GM18519 (cell line): ENCODE measurements around the gene SSU72.
"Not testable (repeated sequence)": the region's sequence is repeated elsewhere in the genome, so short reads cannot be mapped to it uniquely, and the experiment has no call there.

Experiments used
- ATAC-seq: cut with Tn5 transposase; IDR thresholded peaks from one replicate; pipeline ENCODE4 v1.9.1; 2021; ENCODE audit warnings: mild to moderate bottlenecking, moderate library complexity; ENCODE audit not compliant: unreplicated experiment, low FRiP score

Gene SSU72

DNA sequence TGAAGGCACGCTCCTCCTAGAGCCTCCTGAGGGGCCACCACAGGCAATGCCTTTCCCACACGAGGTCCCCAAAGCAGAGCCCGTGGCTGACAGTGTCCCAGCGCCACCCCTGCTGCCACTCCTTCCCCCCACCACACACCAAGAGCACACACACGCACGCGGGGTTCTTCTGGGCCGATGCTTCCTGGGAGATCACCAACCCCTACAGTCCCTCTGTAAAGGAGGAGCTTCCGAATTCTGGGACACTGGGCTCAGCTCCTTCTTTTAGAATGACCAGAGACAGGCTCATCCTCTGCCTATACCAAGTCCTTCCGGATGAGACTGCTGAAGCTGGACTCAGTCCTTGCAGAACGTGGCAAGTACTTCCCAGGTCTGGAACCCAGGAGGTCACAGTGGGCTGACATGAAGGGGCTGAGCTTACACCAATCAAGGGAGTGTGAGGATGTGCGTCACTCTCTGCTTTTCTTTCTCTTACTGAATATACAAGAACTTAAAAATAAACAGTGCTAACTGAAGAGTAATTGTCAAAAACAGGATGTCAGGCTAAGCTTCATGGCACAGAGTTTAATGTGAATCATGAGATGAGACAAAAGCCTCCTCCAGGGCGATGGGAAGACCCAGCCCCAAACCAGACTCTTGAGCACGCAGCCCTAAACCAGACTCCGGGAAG, 12.7 kb downstream of the SSU72 start:
- ATAC-seq = no peak

DNA sequence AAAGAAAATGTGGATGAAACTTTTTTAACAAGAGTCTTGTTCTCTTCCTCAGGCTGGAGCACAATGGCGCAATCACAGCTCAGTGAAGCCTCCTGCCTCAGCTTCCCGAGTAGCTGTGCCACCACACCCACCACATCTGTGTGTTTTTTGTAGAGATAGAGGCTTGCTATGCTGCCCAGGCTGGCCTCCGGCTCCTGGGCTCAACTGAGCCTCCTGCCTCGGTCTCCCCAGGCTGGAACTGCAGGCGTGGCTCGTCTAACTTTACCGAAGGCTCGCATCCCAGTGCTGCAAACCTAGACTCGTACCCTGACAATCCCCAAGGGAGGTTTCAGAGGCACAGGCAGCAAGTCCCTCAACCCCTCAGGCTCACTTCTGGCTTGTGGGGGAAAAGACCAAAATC, 14.5 kb downstream of the SSU72 start:
- no peak for ATAC-seq

DNA sequence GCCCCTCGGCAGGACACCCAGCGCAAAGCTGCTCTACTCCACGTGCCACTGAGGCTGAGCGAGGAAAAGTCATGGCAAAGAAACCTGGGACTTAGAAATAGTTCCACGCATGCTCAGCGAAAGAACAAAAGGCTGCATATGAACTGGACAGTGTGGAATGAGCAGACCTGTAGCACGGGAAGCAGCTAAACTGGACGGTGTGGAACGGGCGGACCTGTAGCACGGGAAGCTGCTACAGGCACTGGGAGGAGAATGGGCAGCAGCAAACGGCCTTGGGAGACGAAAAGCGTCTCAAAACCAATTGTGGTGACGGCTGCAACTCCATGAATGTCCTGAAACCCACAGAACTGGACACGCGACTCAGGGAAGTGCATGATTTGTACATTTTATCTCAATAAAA, 15.6 kb downstream of the SSU72 start:
- ATAC-seq = no peak

DNA sequence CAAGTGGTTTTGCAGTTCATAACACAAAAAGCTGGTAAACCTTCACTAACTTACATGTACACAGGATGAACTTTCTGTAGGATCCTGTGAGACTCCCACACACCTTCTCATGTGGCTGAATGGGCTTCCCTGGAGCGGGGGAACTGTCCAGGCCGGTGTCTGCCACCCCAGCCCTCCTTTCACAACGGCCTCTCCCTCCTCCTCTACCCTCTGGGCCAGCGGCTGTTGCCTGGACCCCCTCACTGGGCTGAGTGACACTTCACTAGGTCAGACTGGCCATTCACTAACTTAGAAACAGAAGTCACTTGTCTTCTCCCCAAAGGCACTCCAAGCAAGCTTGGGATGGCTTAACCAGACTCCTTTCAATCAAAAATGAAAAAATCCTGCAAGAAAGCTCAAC, 16.1 kb downstream of the SSU72 start:
- ATAC-seq = no peak

DNA sequence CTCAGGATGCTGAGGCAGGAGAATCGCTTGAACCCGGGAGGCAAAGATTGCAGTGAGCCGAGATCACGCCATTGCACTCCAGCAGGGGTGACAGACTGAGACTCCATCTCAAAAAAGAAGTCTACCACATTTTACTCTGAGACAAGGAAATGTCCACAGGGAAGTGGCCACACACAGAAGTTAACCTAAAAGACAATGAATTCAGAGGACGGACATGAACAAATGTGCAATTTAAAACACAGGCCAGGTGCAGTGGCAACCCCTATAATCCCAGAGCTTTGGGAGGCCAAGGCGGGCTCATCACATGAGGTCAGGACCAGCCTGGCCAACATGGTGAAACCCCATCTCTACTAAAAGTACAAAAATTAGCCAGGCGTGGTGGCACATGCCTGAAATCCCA, 17.0 kb downstream of the SSU72 start:
- not testable (repeated sequence) for ATAC-seq

DNA sequence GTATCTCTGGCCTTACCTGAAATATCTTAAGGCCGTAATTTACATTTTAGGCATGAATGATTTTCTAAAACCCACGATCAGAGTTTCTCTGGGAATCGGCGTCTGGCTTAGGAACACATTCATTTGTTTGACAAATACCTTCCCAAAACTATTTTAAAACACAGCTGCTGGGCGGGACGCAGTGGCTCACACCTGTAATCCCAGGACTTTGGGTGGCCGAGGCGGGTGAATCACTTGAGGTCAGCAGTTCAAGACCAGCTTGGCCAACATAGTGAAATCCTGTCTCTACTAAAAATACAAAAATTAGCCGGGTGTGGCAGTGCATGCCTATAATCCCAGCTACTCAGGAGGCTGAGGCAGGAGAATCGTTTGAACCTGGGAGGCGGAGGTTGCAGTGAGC, 17.7 kb downstream of the SSU72 start:
- not testable (repeated sequence) for ATAC-seq

DNA sequence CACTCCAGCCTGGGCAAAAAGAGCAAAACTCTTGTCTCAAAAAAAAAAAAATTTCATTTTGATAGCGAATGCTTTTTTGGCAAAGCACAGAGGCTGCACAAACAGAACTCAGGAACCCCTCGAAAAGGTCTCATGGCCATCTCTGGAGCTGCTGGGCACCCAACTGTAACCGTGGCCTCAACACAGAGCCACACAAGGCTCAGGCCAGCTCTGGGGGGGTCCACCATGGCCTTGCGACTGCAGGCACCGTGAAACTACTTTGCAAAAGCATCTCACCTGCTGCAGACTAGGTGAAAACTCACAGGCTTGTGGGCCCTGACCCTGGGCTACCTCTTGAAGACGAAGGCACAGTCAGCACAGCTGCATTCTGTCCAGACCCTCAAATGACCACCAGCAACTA, 18.2 kb downstream of the SSU72 start:
- ATAC-seq = no peak

DNA sequence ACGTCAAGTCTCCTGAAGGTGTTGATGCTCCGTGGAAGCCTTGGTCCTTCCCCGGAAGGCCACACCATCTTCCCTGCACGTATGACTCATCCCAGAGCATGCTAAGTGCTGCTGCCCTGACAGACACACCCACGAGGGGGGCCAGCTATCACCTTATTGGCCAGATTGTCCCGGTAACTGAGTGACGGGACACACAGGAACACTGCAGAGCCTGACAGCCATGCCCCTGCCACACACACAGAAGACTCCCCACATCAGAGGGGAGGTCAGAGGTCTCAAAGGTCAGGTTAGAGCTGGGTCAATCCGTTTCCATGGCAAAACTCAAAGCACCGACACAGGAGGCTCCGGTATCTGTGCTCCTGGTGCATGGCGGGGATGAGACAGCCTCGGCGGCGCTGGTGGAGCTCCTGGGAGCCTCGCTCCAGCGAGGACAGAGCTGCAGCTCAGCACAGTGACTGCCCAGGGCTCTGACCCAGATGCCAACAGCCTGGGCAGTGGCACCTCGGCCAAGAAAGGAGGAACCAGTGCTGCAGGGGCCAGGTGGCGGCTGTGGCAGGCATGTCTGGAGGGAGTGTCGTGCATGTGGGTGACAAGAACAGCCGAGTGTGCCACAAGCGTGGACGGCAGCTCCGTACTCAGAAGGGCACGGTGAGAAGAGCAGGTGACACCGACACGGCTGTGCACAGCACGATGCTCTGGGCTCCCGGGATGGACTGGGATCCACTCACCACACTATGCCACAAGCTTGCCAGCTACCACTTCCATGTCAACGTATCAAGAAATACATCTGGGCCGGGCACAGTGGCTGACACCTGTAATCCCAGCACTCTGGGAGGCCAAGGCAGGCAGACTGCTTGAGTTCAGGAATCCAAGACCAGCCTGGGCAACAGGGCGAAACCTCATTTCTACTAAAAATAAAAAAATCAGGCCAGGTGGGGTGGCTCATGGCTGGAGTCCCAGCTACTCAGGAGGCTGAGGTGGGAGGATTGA, 19.4 kb downstream of the SSU72 start:
- ATAC-seq = no peak

DNA sequence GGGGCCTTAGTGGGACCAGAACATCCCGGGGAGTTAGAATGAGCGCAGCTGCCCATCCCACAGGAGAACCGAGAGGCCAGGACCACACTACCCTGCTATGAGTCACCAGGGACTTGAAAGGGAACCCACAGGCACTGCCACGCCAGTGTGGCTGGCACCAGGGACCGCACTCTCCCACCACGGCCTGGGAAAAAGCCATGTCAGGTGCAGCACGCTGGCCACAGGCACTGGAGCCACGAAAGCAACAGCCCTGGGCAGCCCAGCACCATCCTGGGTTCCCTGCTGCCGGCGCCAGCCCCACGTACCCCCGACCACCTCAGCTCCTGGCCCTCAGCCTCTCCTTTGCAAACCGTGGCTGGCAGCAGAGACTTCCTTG, 20.1 kb downstream of the SSU72 start:
- no peak for ATAC-seq

DNA sequence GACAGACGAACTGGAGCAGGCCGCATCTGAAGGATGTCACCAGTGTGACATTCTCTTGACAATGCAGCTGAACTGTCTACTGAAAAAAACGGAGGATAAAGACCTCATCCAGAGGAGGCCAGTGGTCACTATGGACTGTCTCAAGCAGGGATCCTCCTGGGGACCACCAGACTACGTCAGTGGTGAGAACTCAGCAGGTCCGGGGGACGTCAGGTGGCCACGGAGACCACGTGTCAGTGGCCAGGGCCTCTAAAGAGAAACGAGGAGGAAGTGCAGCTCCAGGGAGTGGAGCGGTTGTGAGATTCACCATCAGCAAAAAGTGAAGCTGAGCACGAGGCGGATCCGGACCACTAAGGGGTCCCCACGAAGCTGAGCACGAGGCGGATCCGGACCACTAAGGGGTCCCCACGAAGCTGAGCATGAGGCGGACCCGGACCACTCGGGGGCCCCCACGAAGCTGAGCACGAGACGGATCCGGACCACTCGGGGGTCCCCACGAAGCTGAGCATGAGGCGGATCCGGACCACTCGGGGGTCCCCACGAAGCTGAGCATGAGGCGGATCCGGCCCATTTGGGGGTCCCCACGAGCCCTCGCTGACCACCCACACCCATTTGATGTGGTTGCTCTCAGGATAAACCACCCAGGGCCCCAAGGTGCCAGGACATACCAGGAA, 20.7 kb downstream of the SSU72 start:
- ATAC-seq = no peak

DNA sequence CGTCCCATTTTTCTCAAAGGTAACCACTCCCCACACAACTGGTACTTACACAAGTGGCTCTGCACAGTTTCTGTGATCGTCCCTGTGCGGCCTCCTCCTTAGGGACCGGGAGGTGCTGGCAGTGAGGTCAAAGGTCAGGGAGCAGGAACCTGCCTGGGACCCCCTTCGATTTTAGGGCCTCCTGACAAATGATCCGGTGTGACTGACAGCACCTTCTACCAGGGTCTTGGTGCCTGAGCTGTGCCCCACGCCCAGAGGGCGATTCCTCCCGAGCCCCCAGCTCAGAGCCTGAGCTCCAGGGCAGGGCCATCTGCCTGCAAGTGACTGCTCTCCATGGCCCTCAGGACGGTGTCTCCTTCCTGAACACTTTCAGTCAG, 22.4 kb downstream of the SSU72 start:
- no peak for ATAC-seq

DNA sequence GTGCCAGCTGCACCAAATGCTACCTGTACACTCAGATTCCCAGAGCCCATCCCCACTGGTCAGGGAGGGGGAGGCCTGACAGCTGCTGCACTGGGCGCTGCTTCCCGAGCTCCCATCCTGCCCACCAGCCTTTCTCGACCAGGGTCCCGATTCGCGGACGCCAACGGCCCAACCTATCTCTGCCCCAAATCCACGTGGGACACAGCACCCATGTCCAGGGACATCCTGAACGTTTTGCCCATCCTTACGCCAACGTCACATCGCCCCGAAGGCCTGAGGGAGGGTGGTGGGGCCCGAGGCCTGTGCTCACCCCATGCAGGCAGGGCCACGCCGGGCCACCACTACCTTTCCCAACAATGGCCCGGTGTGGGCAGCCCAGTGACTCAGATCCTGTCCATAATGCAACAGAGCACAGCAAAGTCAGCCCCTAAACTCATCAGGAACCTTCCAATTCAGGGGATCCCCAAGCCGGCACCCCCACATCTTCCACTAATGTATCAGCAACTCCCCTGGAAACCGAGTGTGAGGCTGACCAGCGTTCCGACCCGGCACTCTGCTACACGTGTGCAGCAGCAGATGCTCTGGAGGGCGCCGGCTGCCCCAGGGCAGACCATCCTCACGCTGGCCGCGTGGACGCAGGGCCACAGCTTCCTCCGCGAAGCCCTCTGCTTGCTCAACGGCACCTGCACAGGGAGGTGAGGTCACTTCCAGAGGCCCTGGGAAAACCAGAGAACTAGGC, 23.0 kb downstream of the SSU72 start:
- no peak for ATAC-seq

DNA sequence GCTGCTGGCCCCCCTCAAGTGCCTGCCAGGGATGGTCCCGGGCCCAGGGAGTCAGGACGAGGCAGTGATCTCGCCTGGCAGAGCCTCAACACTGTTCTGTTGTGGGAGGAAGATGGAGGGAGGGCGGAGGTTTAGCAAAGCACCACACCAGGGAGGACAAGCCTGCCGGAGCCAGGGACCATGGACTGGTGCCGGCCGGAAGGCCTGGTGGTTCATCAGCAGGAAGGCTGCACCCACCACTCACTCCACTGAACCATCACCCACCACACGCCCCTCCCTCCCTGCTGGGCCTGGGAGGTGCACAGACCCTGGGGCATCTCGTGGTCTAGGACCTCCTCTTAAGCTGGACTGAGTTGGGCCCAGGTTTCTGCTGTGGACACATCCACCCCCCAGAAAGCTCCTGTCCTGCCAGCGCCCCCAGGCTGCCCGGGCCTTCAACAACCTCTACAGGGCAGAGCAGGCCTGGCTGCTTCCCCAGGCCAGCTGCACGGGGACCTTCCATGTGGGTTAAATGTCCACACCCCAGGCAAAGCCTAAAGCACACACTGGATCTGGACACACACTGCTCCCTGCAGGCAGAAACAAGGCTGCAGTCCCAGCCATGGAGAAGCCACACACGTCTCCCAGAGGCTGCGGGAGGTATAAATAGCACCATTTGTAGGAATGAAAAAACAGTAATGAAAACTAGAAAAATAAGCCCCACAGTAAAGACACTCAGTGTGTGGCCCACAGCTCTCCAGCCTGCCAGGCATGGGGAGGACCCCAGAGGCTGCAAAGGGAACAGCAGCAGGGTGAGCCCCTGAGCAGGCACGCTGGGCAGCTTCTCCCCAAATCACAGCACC, 23.9 kb downstream of the SSU72 start:
- ATAC-seq = no peak

DNA sequence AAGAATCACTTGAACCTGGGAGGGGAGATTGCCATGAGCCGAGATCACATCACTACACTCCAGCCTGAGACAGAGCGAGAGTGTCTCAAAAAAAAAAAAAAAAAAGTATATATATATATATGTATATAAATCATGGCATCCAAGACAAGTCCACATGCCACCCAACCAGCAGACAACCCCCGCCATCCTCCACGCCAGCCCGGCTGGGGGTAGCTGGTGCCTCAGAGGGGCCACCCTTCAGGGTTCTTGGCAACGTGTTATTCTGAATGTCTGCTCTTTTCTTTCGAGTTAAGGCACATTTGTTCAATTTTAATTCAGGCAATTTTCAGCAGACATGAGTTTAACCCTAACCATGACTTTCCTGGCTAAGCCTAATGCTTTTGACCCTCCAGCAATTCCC, 24.6 kb downstream of the SSU72 start:
- ATAC-seq = no peak

DNA sequence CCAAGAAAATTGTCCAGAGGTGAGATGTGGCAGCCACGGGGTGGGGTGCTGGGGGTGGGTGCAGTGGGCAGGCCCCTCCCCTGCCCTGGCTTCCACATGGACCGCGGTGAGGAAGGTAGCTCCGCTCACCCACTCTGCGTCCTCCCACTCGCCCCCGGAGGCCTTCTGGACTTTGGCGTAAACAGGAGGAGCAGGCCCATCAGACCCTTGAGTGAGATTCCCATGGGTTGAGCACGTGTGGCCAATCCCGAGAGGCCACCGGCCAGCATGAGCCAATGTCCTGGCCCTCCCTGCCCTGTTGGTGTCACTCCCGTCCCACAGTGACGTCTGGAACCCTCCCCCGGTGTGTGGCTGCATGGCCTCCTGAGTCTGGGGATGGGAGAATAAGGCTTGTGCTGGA, 26.1 kb downstream of the SSU72 start:
- ATAC-seq = no peak

DNA sequence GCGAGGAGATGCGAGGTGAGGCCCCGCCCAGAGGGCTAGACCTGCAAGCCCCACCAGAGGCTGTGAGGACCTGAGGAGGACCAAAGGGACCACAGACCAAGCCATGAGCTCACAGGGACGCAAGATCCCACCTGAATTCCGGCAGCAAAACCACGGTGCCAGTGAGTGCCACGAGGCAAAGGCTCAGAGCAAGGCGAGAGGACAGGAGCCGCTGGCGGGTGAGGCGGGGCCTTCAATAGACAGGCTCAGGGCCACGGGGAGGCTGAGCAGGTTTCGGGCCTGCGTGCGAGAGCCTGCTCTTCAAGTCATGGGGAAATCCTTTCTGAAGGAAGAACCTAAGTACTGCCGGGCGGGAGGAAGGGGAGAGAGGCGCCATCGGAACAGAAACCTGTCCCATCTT, 27.2 kb downstream of the SSU72 start:
- no peak for ATAC-seq

DNA sequence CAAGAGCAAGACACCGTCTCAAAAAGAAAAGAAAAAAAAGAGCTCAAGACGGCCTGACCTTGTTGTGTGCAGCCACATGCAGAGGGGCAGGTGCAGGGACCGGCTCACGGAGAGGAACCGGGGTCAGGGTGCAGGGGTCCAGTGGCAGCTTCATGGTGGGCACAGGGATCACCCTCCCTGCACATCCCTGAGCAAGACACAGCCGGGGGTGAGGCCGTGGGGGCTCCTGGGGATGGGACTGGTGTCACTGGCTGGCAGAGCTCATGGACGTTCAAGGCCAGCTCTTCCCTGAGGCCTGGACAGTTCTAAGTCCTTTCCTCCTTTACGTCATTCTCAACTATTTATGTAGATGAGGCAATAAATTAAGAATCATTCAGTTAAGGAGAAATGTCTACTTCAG, 27.7 kb downstream of the SSU72 start:
- no peak for ATAC-seq

DNA sequence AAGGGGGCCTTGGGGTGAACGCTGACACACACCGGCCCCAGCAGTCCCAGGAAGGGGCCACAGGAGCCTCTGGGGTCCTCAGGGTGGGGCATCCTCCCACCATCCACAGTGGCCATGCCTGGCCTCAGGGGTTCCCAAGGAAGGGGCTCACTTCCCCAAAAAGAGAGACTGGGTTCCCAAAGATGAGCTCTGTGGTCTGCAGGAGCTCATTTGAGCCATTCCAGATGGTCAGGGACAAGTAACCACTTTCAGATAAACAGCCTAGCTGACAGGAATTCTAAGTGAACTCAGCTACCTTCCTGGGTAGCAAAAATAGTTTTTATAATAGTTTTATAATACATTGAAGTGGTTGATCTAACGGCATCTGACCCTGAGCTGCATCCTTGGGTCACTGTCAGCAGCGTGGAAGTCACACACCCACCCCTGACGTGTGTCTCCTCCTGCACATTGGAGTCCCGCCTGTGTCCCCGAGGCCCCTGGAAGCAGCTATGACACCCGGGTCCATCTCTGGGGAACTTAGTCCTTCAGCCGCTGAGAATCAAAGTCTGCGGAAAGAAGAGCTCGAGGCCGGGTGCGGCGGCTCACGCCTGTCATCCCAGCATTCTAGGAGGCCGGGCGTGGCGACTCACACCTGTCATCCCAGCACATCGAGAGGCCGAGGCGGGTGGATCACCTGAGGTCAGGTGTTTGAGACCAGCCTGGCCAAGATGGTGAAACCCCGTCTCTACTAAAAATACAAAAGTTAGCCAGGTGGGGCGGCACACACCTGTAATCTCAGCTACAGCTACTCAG, 28.5 kb downstream of the SSU72 start:
- ATAC-seq = no peak

DNA sequence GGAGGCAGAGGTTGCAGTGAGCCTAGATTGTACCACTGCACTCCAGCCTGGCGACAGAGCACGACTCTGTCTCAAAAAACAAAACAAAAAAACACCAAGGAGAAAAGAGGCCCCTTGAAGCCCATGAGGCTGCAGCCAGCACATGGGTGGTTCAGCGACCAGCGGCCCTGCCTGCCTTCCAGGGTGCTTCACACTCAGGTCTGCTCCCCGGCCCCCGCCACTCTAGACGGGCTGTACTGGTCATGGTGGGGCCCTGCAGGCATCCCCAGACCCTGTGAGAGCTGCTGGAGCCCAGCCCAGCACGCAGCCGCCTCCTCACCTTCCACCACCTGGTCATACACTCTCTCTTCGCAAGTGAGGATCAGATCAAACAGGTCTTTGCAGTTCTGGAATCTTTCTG, 30.1 kb downstream of the SSU72 start:
- no peak for ATAC-seq
